Measurements from ENCODE around the gene SERPINA12.

SERPINA12 gene

GRCh38 chr14:94505206-94505605, 4.1 kb downstream of the SERPINA12 start:
- no peak overlapping the region for H3K27ac ChIP-seq
- no peak for TF ChIP-seq CTCF (conservative IDR thresholded peaks at IDR 0.05)
- TF ChIP-seq ZFX (IDR thresholded peaks at IDR 0.05), result no peak

- no peak for TF ChIP-seq ZFX (IDR thresholded peaks at IDR 0.05)
- TF ChIP-seq CTCF (conservative IDR thresholded peaks at IDR 0.05), result no peak
- H3K27ac ChIP-seq, result no peak overlapping the region
These were observed 7.4 kb downstream of the SERPINA12 start for GRCh38 chr14:94501588-94502516.

GRCh38 chr14:94500264-94500663, 9.0 kb downstream of the SERPINA12 start:
- TF ChIP-seq CTCF (conservative IDR thresholded peaks at IDR 0.05) (no peak), ZFX (IDR thresholded peaks at IDR 0.05) (no peak)
- H3K27ac ChIP-seq, result no peak overlapping the region

GRCh38 chr14:94499673-94500072, 9.6 kb downstream of the SERPINA12 start:
- no peak overlapping the region for H3K27ac ChIP-seq
- TF ChIP-seq ZFX (IDR thresholded peaks at IDR 0.05), result no peak
- no peak for TF ChIP-seq CTCF (conservative IDR thresholded peaks at IDR 0.05)

- no peak overlapping the region for H3K27ac ChIP-seq
- no peak for TF ChIP-seq ZFX (IDR thresholded peaks at IDR 0.05)
- no peak for TF ChIP-seq CTCF (conservative IDR thresholded peaks at IDR 0.05)
These were observed 11.1 kb downstream of the SERPINA12 start for GRCh38 chr14:94498215-94498614.

- no peak overlapping the region for H3K27ac ChIP-seq
- TF ChIP-seq CTCF (conservative IDR thresholded peaks at IDR 0.05) (no peak), ZFX (IDR thresholded peaks at IDR 0.05) (no peak)
These were observed 15.2 kb downstream of the SERPINA12 start for GRCh38 chr14:94494085-94494484.

GRCh38 chr14:94491511-94491910, 17.8 kb downstream of the SERPINA12 start:
- H3K27ac ChIP-seq, result no peak overlapping the region
- TF ChIP-seq ZFX (IDR thresholded peaks at IDR 0.05) (no peak), CTCF (conservative IDR thresholded peaks at IDR 0.05) (no peak)

Measured in C4-2B (cell line).